GM21529 (cell line): ENCODE results near the gene ANKRD66.

Source experiments
- ATAC-seq: cut with Tn5 transposase; IDR thresholded peaks from one replicate; pipeline ENCODE4 v1.9.1; 2021; ENCODE audit not compliant: unreplicated experiment

Gene ANKRD66

DNA sequence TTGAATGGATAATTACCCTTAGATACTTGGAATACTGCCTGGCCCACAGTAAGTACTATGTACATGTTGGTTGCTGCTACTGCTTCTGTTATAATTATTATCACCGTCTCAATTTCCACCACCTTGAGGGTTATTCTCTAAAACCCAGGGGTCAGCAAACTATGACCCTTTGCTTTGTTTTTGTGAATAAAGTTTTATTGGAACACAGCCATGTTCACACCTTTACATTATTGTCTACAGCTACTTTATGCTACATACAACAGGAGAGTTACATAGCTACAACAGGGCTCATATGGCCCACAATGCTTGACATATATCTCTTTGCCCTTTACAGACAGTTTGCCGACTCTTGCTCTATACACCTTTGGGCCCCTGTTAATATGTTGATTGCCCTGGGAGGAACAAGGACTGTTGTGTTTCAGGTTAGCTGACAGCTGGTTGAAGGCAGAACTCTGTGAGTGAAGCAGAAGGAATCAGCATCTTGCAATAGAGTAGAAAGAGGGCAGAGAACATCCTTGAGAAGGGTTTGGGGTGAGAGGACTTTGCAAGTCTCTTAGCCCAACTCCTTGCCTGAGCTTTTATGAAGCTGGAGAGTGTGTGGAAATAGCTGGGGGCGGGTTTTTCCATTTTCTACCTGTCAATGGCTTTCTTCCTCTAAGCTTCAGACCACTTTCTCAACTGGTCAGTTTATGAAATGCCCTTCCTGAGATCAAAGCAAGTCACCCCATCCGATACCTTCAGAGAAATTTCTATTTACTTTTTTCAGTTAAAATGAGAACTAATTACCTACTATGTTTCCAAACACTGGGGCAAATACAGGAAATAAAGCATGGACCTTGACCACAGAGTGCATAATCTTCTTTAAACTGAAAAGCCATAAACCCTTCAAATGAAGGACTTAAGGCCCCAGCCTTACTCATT is 43.0 kb downstream of the ANKRD66 start:
- ATAC-seq: no peak

DNA sequence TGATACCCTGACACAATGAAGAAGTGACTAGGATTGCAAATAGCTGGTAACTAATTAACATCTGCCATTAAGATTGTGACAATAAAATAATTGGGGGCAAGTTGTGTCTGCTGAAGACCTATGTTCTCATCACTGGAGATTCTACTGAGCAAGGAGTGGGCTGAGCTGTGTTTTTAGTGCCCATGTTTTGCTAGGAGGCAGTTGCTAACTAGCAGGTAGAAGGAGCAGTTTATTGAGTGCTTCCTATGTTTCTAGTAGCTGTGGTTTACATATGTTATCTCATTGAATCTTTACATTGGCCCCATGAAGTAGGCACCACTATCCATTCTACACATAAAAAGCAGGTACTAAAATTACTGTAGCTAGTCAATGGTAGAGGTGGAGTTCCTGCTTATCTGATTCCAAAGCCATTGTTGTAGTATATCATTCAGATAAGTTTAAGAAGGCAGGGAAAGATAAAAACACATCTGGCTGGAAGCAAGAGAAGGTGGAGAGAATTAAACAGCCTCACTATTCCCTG is 43.7 kb downstream of the ANKRD66 start:
- ATAC-seq: no peak

- ATAC-seq: no peak
Observed at GRCh38 chr6:46792635-46793034, 45.9 kb downstream of the ANKRD66 start.

DNA sequence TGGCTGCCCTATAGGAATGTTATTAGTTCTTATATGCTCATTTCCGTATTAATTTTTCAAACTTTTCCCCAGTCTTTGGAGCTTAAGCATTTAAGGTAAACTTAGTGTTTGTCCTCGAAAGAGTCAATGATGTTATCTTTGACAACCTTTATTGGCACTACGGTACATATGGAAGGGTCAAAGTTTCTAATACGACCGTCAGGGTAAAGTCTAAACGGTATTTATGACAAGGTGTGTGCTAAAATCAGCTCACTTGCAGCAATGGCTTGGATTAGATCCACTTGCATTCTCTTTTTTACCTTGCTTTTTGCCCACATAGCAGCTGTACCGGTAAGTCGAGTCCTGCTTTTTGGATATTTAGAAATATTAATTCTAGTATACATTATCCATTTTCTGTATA is 46.4 kb downstream of the ANKRD66 start, which contains the start of gene MEP1A:
TSS of gene MEP1A (plus strand) at position 252 of the 400 bp plus-strand sequence. CDS start at position 262, 10 bp downstream.
- no peak for ATAC-seq

DNA sequence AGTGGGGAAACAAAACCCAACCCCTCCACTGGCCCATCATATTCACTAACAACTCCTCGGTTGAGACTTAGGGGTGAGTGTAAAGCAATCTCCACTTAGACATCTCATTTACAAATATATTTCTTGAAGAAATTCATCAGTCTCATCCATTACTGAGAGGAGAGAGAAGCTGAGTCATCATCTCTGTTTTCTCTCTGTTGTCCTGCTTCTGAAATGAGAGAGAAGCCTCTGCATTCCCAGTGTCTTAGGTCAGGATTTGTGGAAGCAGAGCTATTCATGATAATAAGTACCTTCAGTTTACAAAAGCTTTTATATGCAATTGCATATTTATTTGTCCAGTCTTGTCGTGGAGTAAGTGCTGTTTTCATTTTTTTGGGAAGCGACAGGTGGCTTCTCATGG is 47.3 kb downstream of the ANKRD66 start:
- ATAC-seq: no peak

DNA sequence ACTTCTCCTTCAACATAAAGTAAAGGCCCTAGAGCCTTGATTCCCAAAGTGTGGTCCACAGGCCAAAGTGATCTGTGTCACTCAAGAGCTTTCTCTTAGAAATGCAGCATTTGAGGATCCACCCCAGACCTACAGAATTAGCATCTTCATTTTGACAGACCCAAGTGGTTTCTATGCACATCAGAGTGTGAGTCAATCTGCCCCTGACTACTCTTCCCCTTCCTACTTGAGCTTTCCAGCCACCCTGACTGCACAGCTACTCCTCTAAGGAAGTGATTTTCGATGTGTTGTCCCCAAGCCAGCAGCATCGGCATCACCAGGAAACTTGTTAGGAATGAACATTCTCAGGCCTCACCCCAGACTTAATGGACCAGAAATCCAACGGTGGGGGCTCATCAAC is 49.1 kb downstream of the ANKRD66 start:
- no peak for ATAC-seq

- no peak for ATAC-seq
Observed at GRCh38 chr6:46796848-46797580, 50.3 kb downstream of the ANKRD66 start.

GRCh38 chr6:46799657-46800056 is 52.9 kb downstream of the ANKRD66 start:
- ATAC-seq: no peak

DNA sequence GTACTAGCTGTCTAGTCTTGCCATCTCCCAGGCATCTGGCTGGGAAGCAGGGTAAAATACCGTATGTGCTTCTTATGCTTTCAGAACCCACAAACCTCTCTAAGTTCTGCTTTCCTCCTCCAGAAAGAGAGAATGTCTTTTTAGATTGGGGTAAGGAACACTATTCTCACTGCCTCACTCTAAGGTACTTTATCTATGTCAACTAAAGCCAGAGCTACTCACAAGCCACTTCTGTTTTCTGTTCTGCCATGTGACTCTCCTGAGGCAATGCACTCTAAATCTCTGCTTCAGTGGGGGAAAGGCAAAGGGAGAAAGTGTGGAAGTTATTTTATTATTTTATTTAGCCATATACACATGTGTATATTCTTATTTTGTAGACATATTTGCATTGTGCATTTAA is 62.1 kb downstream of the ANKRD66 start:
- ATAC-seq: no peak
